GM12865 (cell line): Measurements from ENCODE around the gene CEP76.

Experiments used
- DNase-seq: peaks from one replicate; pipeline ENCODE4 v3.0.0; 2010; ENCODE audit warnings: low read depth
- H3K4me3 ChIP-seq: 2 replicates; pipeline ENCODE4 v1.5.1; 2011; ENCODE audit warnings: mild to moderate bottlenecking, low read depth, low read length, control low read depth
- TF ChIP-seq, protein P1 (sequence below): IDR thresholded peaks from 2 replicates; pipeline ENCODE4 v1.5.1; 2011; ENCODE audit warnings: low read length, control low read depth, low read depth, inconsistent platforms; ENCODE audit not compliant: insufficient read depth; ENCODE audit errors: missing control alignments

The CEP76 gene

DNA sequence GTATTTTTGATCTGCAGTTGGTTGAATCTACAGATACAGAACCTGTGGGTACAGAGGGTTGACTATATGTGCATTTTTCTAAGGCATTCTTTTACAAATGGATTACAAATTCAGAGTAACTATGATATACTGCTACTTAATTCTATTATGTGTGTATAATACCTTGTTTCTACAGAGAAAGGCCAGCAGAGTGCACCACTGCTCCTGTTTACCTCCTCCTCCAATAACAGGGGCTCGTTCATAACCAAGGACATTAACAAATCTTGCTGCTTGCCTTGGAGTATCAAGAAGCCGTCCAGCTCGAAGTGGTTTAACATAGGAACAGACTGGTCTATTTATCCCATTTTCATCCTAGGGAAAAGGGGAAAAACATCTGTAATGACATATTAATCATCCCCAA, 16.4 kb downstream of the CEP76 start:
- TF ChIP-seq, protein P1, sequence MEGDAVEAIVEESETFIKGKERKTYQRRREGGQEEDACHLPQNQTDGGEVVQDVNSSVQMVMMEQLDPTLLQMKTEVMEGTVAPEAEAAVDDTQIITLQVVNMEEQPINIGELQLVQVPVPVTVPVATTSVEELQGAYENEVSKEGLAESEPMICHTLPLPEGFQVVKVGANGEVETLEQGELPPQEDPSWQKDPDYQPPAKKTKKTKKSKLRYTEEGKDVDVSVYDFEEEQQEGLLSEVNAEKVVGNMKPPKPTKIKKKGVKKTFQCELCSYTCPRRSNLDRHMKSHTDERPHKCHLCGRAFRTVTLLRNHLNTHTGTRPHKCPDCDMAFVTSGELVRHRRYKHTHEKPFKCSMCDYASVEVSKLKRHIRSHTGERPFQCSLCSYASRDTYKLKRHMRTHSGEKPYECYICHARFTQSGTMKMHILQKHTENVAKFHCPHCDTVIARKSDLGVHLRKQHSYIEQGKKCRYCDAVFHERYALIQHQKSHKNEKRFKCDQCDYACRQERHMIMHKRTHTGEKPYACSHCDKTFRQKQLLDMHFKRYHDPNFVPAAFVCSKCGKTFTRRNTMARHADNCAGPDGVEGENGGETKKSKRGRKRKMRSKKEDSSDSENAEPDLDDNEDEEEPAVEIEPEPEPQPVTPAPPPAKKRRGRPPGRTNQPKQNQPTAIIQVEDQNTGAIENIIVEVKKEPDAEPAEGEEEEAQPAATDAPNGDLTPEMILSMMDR, result no peak
- H3K4me3 ChIP-seq, result no peak overlapping the region
- DNase-seq, result peak; percentile 28

DNA sequence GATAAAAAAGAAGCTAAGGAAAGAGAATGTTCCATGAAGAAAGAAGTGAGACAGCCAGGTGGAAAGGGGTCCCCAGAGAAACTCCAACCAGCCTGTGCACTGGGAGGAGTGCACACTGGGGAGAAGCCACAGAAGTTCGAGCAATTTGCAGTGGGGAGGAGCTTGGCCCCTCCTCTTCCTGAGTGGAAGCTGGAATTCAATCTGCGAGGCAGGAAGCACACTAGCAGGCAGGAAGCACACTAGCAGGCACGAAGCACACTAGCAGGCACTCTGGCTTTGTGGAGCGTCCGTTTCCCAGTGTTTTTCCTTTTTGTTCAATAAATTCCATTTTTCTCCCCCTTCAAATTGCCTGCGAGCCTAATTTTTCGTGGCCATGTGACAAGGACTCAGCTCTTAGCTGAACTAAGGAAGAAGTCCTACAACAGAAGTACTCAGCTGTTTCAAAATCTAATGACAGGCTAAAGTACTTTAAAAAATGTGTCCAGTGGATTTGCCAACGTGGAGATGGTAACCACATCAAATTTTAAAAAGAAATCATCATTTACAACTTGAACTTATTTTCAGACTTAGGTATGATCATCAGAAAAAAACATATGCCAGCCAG, 23.2 kb downstream of the CEP76 start:
- H3K4me3 ChIP-seq, result no peak overlapping the region
- no peak for DNase-seq
- TF ChIP-seq, protein P1, result no peak

DNA sequence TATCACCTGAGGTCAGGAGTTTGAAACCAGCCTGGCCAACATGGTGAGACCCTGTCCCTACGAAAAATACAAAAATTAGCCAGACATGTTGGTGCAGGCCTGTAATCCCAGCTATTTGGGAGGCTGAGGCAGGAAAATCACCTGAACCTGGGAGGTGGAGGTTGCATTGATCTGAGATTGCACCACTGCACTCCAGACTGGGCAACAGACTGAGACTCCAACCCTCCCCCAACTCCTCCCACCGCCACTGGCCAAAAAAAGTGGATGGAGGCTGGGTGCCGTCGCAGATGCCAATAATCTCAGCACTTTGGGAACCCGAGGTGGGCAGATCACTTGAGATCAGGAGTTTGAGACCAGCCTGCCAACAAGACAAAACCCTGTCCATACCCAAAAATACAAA, 34.5 kb downstream of the CEP76 start:
- no peak overlapping the region for H3K4me3 ChIP-seq
- TF ChIP-seq, protein P1, result no peak
- no peak for DNase-seq

DNA sequence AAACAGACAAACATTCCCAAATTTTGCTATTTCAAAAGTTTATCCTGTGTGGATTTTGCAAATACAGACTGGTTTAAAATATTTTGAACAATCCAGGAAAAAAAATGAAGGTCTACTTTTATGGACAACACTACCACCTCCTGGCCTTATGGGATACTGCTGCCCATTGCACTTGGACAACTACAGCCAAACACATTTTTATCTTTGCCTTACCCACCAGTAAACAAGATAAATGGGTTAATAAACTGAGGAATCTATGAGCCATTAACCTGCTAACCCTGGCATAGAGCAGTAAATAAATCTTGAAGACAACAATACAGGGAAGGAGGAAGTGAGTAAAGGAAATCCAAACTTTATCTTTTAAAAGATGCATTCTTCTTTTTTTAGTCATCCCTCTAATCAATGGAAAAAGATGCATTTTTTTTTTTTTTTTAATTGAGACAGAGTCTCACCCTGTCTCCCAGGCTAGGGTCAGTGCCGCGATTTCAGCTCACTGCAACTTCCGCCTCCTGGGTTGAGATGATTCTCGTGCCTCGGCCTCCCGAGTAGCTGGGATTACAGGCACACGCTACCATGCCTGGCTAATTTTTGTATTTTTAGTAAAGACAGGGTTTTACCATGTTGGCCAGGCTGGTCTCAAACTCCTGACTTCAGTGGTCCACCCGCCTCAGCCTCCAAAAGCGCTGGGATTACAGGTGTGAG, 42.5 kb downstream of the CEP76 start:
- TF ChIP-seq, protein P1, result peak; percentile 81
- no peak overlapping the region for H3K4me3 ChIP-seq
- peak; percentile 65 for DNase-seq

DNA sequence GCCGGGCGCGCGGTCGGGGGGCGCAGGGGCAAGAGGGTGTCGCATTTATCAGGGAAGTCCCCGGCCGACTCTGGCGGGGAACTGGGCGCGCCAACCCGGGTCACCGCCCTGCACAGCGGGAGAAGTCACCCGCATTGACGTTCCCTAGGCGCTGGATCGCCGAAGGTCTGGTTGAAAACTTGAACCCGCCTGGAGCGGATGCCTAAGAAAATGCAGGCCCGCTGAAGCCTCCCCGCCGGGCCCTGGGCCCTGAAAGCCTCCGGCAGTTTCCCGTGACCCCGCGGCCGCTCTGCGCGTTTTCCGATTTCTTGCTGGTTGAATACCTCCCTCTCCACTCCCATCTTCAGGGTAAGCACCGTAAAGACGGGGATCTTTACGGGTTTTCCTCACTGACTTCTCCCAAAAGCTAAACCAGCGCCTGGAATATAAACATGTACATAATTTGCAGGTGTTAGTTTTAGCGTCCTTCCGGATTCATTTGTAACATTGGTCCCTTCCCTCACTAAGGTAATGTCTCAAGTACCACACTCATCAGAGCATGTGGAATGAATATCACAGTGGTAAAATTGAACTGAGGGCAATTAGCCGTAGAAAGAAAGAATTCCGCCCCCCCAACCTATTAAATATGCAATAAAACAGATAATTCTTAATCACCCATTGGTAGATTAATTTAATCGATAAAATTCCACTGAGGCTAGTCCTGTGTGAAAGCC, 43.9 kb downstream of the CEP76 start:
- DNase-seq, result peak; percentile 37
- TF ChIP-seq, protein P1, result no peak
- H3K4me3 ChIP-seq, result peak overlapping the region; percentile 69

DNA sequence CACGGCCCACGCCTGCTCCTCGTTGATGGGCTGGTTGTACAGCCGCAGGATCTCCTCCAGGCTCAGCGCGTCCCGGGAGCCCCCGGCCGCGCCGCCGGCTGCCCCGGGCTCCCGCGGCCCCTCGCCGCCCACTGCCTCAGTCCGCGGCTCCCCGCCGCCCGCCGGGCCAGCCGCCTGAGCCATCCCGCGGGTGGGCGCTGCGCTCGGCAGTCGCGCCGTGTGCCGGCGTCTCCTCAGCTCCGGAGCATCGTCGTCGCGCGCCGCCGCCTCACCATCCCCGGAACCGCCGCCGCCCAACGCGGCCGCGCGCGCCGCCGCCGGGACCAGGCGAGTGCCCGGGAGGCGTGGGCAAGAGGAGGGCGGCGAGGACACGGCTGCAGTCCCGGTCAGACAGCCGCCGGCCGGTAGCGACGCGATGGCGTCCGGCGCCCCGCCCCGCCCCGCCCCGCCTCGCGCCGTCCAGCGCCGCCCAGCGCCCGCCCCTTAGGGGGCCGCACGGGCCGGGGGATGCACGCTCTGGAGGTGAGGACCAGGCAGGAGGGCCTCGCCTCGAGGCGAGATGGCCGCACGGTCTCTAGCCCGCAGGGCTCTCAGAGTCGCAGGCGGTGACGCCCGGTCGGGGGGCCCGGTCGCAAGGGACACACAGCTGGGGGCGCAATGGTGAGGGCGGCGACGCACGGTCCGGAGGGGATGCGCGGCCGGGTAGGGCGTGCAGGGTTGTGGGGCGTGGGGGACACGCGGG, 44.7 kb downstream of the CEP76 start, which contains the start of gene SPIRE1:
Gene SPIRE1 (minus strand): TSS at position 424 of the 742 bp plus-strand sequence. CDS start 241 bp downstream, at position 183.
- TF ChIP-seq, protein P1, result no peak
- H3K4me3 ChIP-seq, result peak within 1 kb of the TSS; percentile 69
- peak; percentile 62 for DNase-seq
